H9 (cell line): ENCODE data around the gene TNFRSF4. TPM values are rescaled to one million over a fixed set of nuclear protein-coding genes. Genes with fewer than 3 reads are reported as not detected.

Experiments used
- DNase-seq: peaks from one replicate; pipeline ENCODE4 v3.0.0-alpha.2; 2017
- H2AFZ ChIP-seq: one replicate; pipeline ENCODE4 v1.6.1; 2013; ENCODE audit warnings: mild to moderate bottlenecking, low read length, control low read depth, moderate library complexity
- H2AK5ac ChIP-seq: 2 replicates; pipeline ENCODE4 v1.6.1; 2013; ENCODE audit warnings: low read length, control low read depth, mixed read lengths; ENCODE audit not compliant: insufficient read length
- H2BK120ac ChIP-seq: one replicate; pipeline ENCODE4 v1.6.1; 2013; ENCODE audit warnings: low read depth, mild to moderate bottlenecking, low read length, control low read depth, inconsistent platforms; ENCODE audit not compliant: poor library complexity, severe bottlenecking
- H2BK12ac ChIP-seq: 2 replicates; pipeline ENCODE4 v1.6.1; 2013; ENCODE audit warnings: low read length, control low read depth, mixed read lengths, low read depth; ENCODE audit not compliant: insufficient read length
- H2BK15ac ChIP-seq: 2 replicates; pipeline ENCODE4 v1.6.1; 2013; ENCODE audit warnings: low read depth, low read length, control low read depth
- H2BK20ac ChIP-seq: one replicate; pipeline ENCODE4 v1.6.1; 2013; ENCODE audit warnings: low read depth, mild to moderate bottlenecking, low read length, control low read depth, inconsistent platforms; ENCODE audit not compliant: poor library complexity, severe bottlenecking
- H2BK5ac ChIP-seq: 2 replicates; pipeline ENCODE4 v1.6.1; 2013; ENCODE audit warnings: low read length, control low read depth, mixed read lengths; ENCODE audit not compliant: insufficient read length
- H3K14ac ChIP-seq: 2 replicates; pipeline ENCODE4 v1.6.1; 2013; ENCODE audit warnings: low read length, control low read depth; ENCODE audit not compliant: insufficient read depth
- H3K18ac ChIP-seq: 2 replicates; pipeline ENCODE4 v1.6.1; 2013; ENCODE audit warnings: low read depth, mild to moderate bottlenecking, mixed read lengths, low read length, control low read depth; ENCODE audit not compliant: insufficient read length
- H3K23ac ChIP-seq: 2 replicates; pipeline ENCODE4 v1.6.1; 2013; ENCODE audit warnings: low read length, control low read depth, mixed read lengths, low read depth; ENCODE audit not compliant: insufficient read length
- H3K23me2 ChIP-seq: 2 replicates; pipeline ENCODE4 v1.6.1; 2013; ENCODE audit warnings: low read depth, mild to moderate bottlenecking, mixed read lengths, low read length, control low read depth; ENCODE audit not compliant: insufficient read length, poor library complexity, severe bottlenecking
- H3K27ac ChIP-seq: 2 replicates; pipeline ENCODE4 v1.5.1; 2013; ENCODE audit warnings: low read length, control low read depth, mixed read lengths, low read depth; ENCODE audit not compliant: insufficient read length
- H3K27me3 ChIP-seq: 2 replicates; pipeline ENCODE4 v1.6.1; 2013; ENCODE audit warnings: low read length, control low read depth, inconsistent platforms; ENCODE audit not compliant: insufficient read depth
- H3K4ac ChIP-seq: 2 replicates; pipeline ENCODE4 v1.6.1; 2013; ENCODE audit warnings: low read depth, mild to moderate bottlenecking, control low read depth, inconsistent platforms, low read length, moderate library complexity
- H3K4me1 ChIP-seq: 2 replicates; pipeline ENCODE4 v1.6.1; 2013; ENCODE audit warnings: low read length, control low read depth, inconsistent platforms; ENCODE audit not compliant: insufficient read depth
- H3K4me2 ChIP-seq: 2 replicates; pipeline ENCODE4 v1.6.1; 2013; ENCODE audit warnings: low read length, control low read depth, mixed read lengths; ENCODE audit not compliant: insufficient read length, insufficient read depth
- H3K56ac ChIP-seq: 2 replicates; pipeline ENCODE4 v1.6.1; 2013; ENCODE audit warnings: low read depth, mild to moderate bottlenecking, mixed read lengths, low read length, control low read depth; ENCODE audit not compliant: insufficient read length
- H3K79me1 ChIP-seq: 2 replicates; pipeline ENCODE4 v1.6.1; 2013; ENCODE audit warnings: low read depth, mild to moderate bottlenecking, moderate library complexity, low read length, control low read depth, inconsistent platforms; ENCODE audit not compliant: insufficient read depth, poor library complexity, severe bottlenecking
- H3K79me2 ChIP-seq: 2 replicates; pipeline ENCODE4 v1.6.1; 2013; ENCODE audit warnings: low read length, control low read depth, inconsistent platforms; ENCODE audit not compliant: insufficient read depth
- H3K9ac ChIP-seq: 2 replicates; pipeline ENCODE4 v1.6.1; 2013; ENCODE audit warnings: low read length, control low read depth, mixed read lengths; ENCODE audit not compliant: insufficient read length; ENCODE audit errors: extremely low read depth
- H3K9me3 ChIP-seq: one replicate; pipeline ENCODE4 v1.6.1; 2013; ENCODE audit warnings: low read depth, low read length, inconsistent platforms; ENCODE audit not compliant: control insufficient read depth
- H3T11ph ChIP-seq: one replicate; pipeline ENCODE4 v1.6.1; 2013; ENCODE audit warnings: mild to moderate bottlenecking, low read length, control low read depth, inconsistent platforms
- H4K20me1 ChIP-seq: one replicate; pipeline ENCODE4 v1.6.1; 2013; ENCODE audit not compliant: control insufficient read depth, insufficient read length, insufficient read depth
- H4K5ac ChIP-seq: 2 replicates; pipeline ENCODE4 v1.6.1; 2013; ENCODE audit warnings: low read depth, mild to moderate bottlenecking, mixed read lengths, low read length, control low read depth; ENCODE audit not compliant: insufficient read length
- H4K8ac ChIP-seq: replicated peaks from 2 replicates; pipeline ENCODE4 v1.6.1; 2013; ENCODE audit warnings: low read length, control low read depth, mixed read lengths, low read depth; ENCODE audit not compliant: insufficient read length
- H4K91ac ChIP-seq: 2 replicates; pipeline ENCODE4 v1.6.1; 2013; ENCODE audit warnings: low read depth, mild to moderate bottlenecking, moderate library complexity, mixed read lengths, low read length, control low read depth; ENCODE audit not compliant: insufficient read length
- H3K27ac Mint-ChIP-seq, 3 experiments: 2 replicates in 2 of 3; 3 replicates in 1 of 3; pipeline ENCODE4 v1.8.0; 2020 to 2021; ENCODE audit warnings: mixed read lengths in 3 of 3, mild to moderate bottlenecking in 1 of 3, moderate library complexity in 1 of 3
- H3K27me3 Mint-ChIP-seq: 2 replicates; pipeline ENCODE4 v1.8.0; 2021; ENCODE audit warnings: low read depth, mild to moderate bottlenecking, moderate library complexity, mixed read lengths
- H3K36me3 Mint-ChIP-seq, 3 experiments: 2 replicates in 2 of 3; 3 replicates in 1 of 3; pipeline ENCODE4 v1.8.0; 2020 to 2021; ENCODE audit warnings: low read depth in 3 of 3, mixed read lengths in 3 of 3; ENCODE audit not compliant: insufficient read depth in 1 of 3
- H3K4me1 Mint-ChIP-seq, 2 experiments: 2 replicates each; pipeline ENCODE4 v1.8.0; 2020; ENCODE audit warnings: mixed read lengths in 2 of 2
- H3K4me3 Mint-ChIP-seq, 2 experiments: 2 replicates in 1 of 2; 3 replicates in 1 of 2; pipeline ENCODE4 v1.8.0; 2020 to 2021; ENCODE audit warnings: mild to moderate bottlenecking in 2 of 2, mixed read lengths in 2 of 2, moderate library complexity in 1 of 2
- H3K9me3 Mint-ChIP-seq, 2 experiments: 2 replicates in 1 of 2; 3 replicates in 1 of 2; pipeline ENCODE4 v1.8.0; 2020; ENCODE audit warnings: mild to moderate bottlenecking in 2 of 2, mixed read lengths in 2 of 2, moderate library complexity in 1 of 2
- CTCF ChIP-seq: fragments of 200-600 bp; sonication (generic); conservative IDR thresholded peaks from 3 replicates; pipeline ENCODE4 v1.8.0; 2021; ENCODE audit warnings: antibody characterized with exemption, mild to moderate bottlenecking
- WGBS: extraction: QIAGEN DNeasy Blood & Tissue Kit; methylation state at CpG from one replicate; pipeline ENCODE4 v1.1.7; 2013; ENCODE audit warnings: missing lambda C conversion rate, low lambda C conversion rate, mixed read lengths; ENCODE audit not compliant: insufficient read length; ENCODE audit errors: extremely low coverage; 5-methylcytosine and 5-hydroxymethylcytosine counted together
- total RNA-seq: library from RNA; stranded (reverse); gene quantifications from 2 replicates; pipeline ENCODE4 v1.2.1, GENCODE V29; 2021

Gene TNFRSF4
- total RNA-seq, 1 experiment from 2014 or later = 0.24 TPM

GRCh38 chr1:1255078-1255477 lies 41.1 kb upstream of the TNFRSF4 start:
- no peak overlapping the region for H2BK12ac ChIP-seq
- Mint-ChIP-seq H3K9me3 (no peaks in the 10 kb centered on the region; a peak in 2 of 5 replicates), H3K4me3 (no peak overlapping the region), H3K36me3 (peaks cover 26 to 72% (median 60%) of the 10 kb centered on the region in 3 experiments; a peak in 6 of 7 replicates), H3K27me3 (peaks cover 4% of the 10 kb centered on the region; the same call in 1 of the 2 replicates), H3K27ac (peak overlapping the region in 1 of 3 experiments; percentile 28; a peak in 1 of 7 replicates), H3K4me1 (peaks cover 16 to 27% of the 10 kb centered on the region in 2 experiments)
- H3K4ac ChIP-seq = no peak overlapping the region
- no peaks in the 10 kb centered on the region for H3K79me2 ChIP-seq
- H3K4me1 ChIP-seq = no peaks in the 10 kb centered on the region
- no peaks in the 10 kb centered on the region for H3K9me3 ChIP-seq
- H3K23ac ChIP-seq = no peak overlapping the region
- H3K27ac ChIP-seq = no peak overlapping the region
- no CpG with 5 or more reads among the region's 26 CpGs for WGBS
- no peak overlapping the region for H4K91ac ChIP-seq
- DNase-seq = no peak
- H2AK5ac ChIP-seq = no peak overlapping the region
- no peaks in the 10 kb centered on the region for H3K79me1 ChIP-seq
- H3K56ac ChIP-seq = no peak overlapping the region
- H2BK15ac ChIP-seq = no peak overlapping the region
- H3T11ph ChIP-seq = no peak overlapping the region
- H3K18ac ChIP-seq = no peak overlapping the region
- H2BK5ac ChIP-seq = no peak overlapping the region
- H2BK120ac ChIP-seq = no peak overlapping the region
- no peak overlapping the region for H4K5ac ChIP-seq
- TF ChIP-seq CTCF = no peak
- no peak overlapping the region for H3K14ac ChIP-seq
- H3K27me3 ChIP-seq = no peaks in the 10 kb centered on the region
- H3K4me2 ChIP-seq = no peak overlapping the region
- no peak overlapping the region for H2AFZ ChIP-seq
- no peak overlapping the region for H4K8ac ChIP-seq
- no peaks in the 10 kb centered on the region for H3K23me2 ChIP-seq
- no peak overlapping the region for H3K9ac ChIP-seq
- no peak overlapping the region for H2BK20ac ChIP-seq
- no peaks in the 10 kb centered on the region for H4K20me1 ChIP-seq
